A549 treated with ZK216348 at 1 μM for 4 hours (cell line): ENCODE results near the gene SLC22A16. TPM values are rescaled to one million over a fixed set of nuclear protein-coding genes. Genes with fewer than 3 reads are reported as not detected.

ENCODE experiments used
- total RNA-seq: library from RNA; stranded (reverse); fragments of 200-300 nt; extraction: Qiagen RNA extraction; gene quantifications from 5 replicates; pipeline ENCODE4 v1.2.3, GENCODE V29; 2022; ENCODE audit warnings: low read depth

The SLC22A16 gene
- total RNA-seq, result not detected in 5 replicates

GRCh38 chr6:110476046-110476849 is at the start of gene SLC22A16:
SLC22A16 (minus strand) TSS chr6:110476613; CDS start chr6:110476574, 39 bp downstream.

GRCh38 chr6:110415086-110415916 is 61.1 kb downstream of the SLC22A16 start, which contains the start of gene DDO:
DDO (minus strand) TSS chr6:110415575; CDS start chr6:110413462, 2,113 bp downstream.

Other genes starting within 250 kb of the SLC22A16 start
- gene METTL24, start 118.3 kb downstream of the SLC22A16 start, total RNA-seq, result not detected in 5 replicates
- gene DDO, start 61.0 kb downstream of the SLC22A16 start, total RNA-seq, result 0.07 to 0.38 TPM in 2 of 5 replicates, not detected in the others